Transverse colon (tissue), 4 donors: ENCODE results near the gene RCAN2.
A peak's percentile ranks its signal among the peaks of the same experiment; 100 is the strongest.

Experiments
- POLR2A ChIP-seq: fragments of 450-650 bp; IDR thresholded peaks from one replicate; pipeline ENCODE4 v1.6.1; 2016; ENCODE audit warnings: antibody characterized with exemption, mild to moderate bottlenecking, moderate library complexity
- POLR2AphosphoS5 ChIP-seq, 3 donors: sonication (generic); formaldehyde crosslinking; IDR thresholded peaks; one replicate each; pipeline ENCODE4 v1.6.1; 2016; ENCODE audit warnings: antibody characterized with exemption in 3 of 3
- TF ChIP-seq, protein P1 (sequence below), 5 experiments: fragments of 200-600 bp in 3 of 5; fragments of 450-650 bp in 2 of 5; sonication (generic) in 3 of 5; IDR thresholded peaks; 1 replicate in 2 of 5; 2 replicates in 3 of 5; pipeline ENCODE4 v1.5.1; 2016 to 2017; ENCODE audit warnings: antibody characterized with exemption in 5 of 5, inconsistent platforms in 3 of 5, mild to moderate bottlenecking in 2 of 5, moderate library complexity in 1 of 5

DNA sequence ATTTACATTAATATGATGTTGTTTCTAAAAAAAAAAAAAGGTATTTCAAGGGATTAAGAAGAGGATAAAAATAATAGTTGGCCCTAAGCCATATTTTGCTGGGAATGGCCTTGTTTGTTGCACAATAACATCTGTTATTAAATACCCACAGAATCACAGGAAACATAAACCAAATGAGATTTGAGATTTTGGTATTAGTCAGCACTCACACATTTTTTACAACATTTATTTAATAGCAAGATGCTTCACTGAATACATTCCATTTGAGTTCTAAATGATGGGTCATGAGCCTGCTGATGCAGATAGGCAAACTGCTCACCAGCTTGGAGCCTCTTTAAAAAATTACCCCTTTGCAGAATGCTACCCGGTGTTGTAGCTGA lies 227.6 kb downstream of the RCAN2 start:
- TF ChIP-seq POLR2A (no peak), POLR2AphosphoS5 (IDR thresholded peaks at IDR 0.05) (peak in 2 of 3 donors; percentile 23 to 34)
- TF ChIP-seq, protein P1, sequence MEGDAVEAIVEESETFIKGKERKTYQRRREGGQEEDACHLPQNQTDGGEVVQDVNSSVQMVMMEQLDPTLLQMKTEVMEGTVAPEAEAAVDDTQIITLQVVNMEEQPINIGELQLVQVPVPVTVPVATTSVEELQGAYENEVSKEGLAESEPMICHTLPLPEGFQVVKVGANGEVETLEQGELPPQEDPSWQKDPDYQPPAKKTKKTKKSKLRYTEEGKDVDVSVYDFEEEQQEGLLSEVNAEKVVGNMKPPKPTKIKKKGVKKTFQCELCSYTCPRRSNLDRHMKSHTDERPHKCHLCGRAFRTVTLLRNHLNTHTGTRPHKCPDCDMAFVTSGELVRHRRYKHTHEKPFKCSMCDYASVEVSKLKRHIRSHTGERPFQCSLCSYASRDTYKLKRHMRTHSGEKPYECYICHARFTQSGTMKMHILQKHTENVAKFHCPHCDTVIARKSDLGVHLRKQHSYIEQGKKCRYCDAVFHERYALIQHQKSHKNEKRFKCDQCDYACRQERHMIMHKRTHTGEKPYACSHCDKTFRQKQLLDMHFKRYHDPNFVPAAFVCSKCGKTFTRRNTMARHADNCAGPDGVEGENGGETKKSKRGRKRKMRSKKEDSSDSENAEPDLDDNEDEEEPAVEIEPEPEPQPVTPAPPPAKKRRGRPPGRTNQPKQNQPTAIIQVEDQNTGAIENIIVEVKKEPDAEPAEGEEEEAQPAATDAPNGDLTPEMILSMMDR (IDR thresholded peaks at IDR 0.05) = no peak
